Right lobe of liver (tissue), 6 donors: Measurements from ENCODE around the gene PHTF2. TPM values are rescaled to one million over a fixed set of nuclear protein-coding genes. Genes with fewer than 3 reads are reported as not detected.
A peak's percentile ranks its signal among the peaks of the same experiment; 100 is the strongest.

Source experiments
- ATAC-seq, 4 donors: fragments of 200-7000 bp; cut with Tn5 transposase; one replicate each; pipeline ENCODE4 v1.9.1; 2020; ENCODE audit warnings: mild to moderate bottlenecking in 4 of 4, moderate library complexity in 4 of 4
- DNase-seq, 3 donors: peaks; one replicate each; pipeline ENCODE4 v3.0.0-alpha.2; 2020
- H3K27ac ChIP-seq, 3 donors: fragments of 200-600 bp; one replicate each; pipeline ENCODE4 v1.8.0; 2022
- H3K27me3 ChIP-seq, 2 donors: fragments of 200-600 bp; one replicate each; pipeline ENCODE4 v1.8.0; 2022
- H3K36me3 ChIP-seq, 4 donors: fragments of 200-600 bp; sonication (generic) in 1 of 4; one replicate each; pipeline versions ENCODE4 v1.5.1 to v1.8.0; 2017 to 2022; ENCODE audit warnings: control low read depth in 1 of 4
- H3K4me1 ChIP-seq, 4 donors: fragments of 200-600 bp; sonication (generic) in 1 of 4; one replicate each; pipeline versions ENCODE4 v1.5.1 to v1.8.0; 2017 to 2022; ENCODE audit warnings: control low read depth in 1 of 4
- H3K4me3 ChIP-seq, 3 donors: fragments of 200-600 bp; one replicate each; pipeline ENCODE4 v1.8.0; 2022
- H3K9me3 ChIP-seq, 4 donors: fragments of 200-600 bp; sonication (generic) in 1 of 4; one replicate each; pipeline versions ENCODE4 v1.5.1 to v1.8.0; 2017 to 2022; ENCODE audit warnings: control low read depth in 1 of 4
- CTCF ChIP-seq, 4 donors: fragments of 200-600 bp in 3 of 4; fragments of 450-650 bp in 1 of 4; IDR thresholded peaks; one replicate each; pipeline versions ENCODE4 v1.5.1 to v1.8.0; 2016 to 2022; ENCODE audit warnings: antibody characterized with exemption in 4 of 4, mild to moderate bottlenecking in 2 of 4
- POLR2A ChIP-seq: fragments of 450-650 bp; IDR thresholded peaks from one replicate; pipeline ENCODE4 v1.6.1; 2017; ENCODE audit warnings: antibody characterized with exemption, mild to moderate bottlenecking
- WGBS: methylation state at CpG from one replicate; pipeline ENCODE4 v1.1.6; 2018; ENCODE audit warnings: low coverage, low lambda C conversion rate; ENCODE audit not compliant: insufficient coverage; ENCODE audit errors: missing lambda C conversion rate; 5-methylcytosine and 5-hydroxymethylcytosine counted together
- intact Hi-C, 2 donors: fragments of 100-400 bp; cut with DNase I; formaldehyde crosslinking; loops; one replicate each; pipeline versions ENCODE4 v1.11.2 to v1.14.1; 2022
- total RNA-seq, 6 experiments: library from RNA; depleted of rRNA in 2 of 6; stranded (reverse); fragments of >200 nt in 2 of 6; fragmentation: NEBNext Ultra II Directional in 3 of 6; extraction: Animal tissue kit (Norgen Biotek cat#: 25700) in 3 of 6; gene quantifications; one replicate each; pipeline versions ENCODE4 v1.1.0 to v1.2.4, GENCODE V29; 2016 to 2023
- donor health status: DM: no; HTN: yes; CAD: no.
- donor health status: DM: no; HTN: no; CAD: no.
- donor health status: DM: no; HTN: no; CAD: no.
- donor health status: DM: no; HTN: yes; CAD: no.
- donor health status: DM: no; HTN: yes; CAD: no.

Gene PHTF2
- total RNA-seq, 6 experiments from 2014 or later, result 2.4 to 6.8 (median 5.5) TPM

GRCh38 chr7:77931841-77932240 is 133.3 kb downstream of the PHTF2 start:
- Histone ChIP-seq H3K4me3 (no peak overlapping the region), H3K4me1 (no peaks in the 10 kb centered on the region), H3K27ac (no peak overlapping the region), H3K36me3 (no peaks in the 10 kb centered on the region), H3K27me3 (no peaks in the 10 kb centered on the region), H3K9me3 (no peaks in the 10 kb centered on the region)
- no peak for DNase-seq
- TF ChIP-seq POLR2A (no peak), CTCF (IDR thresholded peaks at IDR 0.05) (no peak)
- 54% methylated on average over 5 of the region's 5 CpGs for WGBS
- intact Hi-C loops, result no loop called here
- ATAC-seq, result no peak

- TF ChIP-seq CTCF (IDR thresholded peaks at IDR 0.05) (no peak), POLR2A (no peak)
- H3K4me1 ChIP-seq, result no peaks in the 10 kb centered on the region
- H3K4me3 ChIP-seq, result no peak overlapping the region
- no peaks in the 10 kb centered on the region for H3K9me3 ChIP-seq
- DNase-seq (no peak), ATAC-seq (no peak)
- no peaks in the 10 kb centered on the region for H3K27me3 ChIP-seq
- 82% methylated on average over 3 of the region's 3 CpGs for WGBS
- no peaks in the 10 kb centered on the region for H3K36me3 ChIP-seq
- intact Hi-C loops, result no loop called here
- H3K27ac ChIP-seq, result no peak overlapping the region
Measured at GRCh38 chr7:77933394-77933793, 134.8 kb downstream of the PHTF2 start.

GRCh38 chr7:77935652-77936348 is 137.2 kb downstream of the PHTF2 start:
- DNase-seq (no peak), ATAC-seq (no peak)
- H3K9me3 ChIP-seq, result no peaks in the 10 kb centered on the region
- H3K27ac ChIP-seq, result no peak overlapping the region
- H3K36me3 ChIP-seq, result no peaks in the 10 kb centered on the region
- no peaks in the 10 kb centered on the region for H3K27me3 ChIP-seq
- no peak overlapping the region for H3K4me3 ChIP-seq
- no peak for TF ChIP-seq POLR2A
- peak; percentile 13 to 49 (median 39) for TF ChIP-seq CTCF (IDR thresholded peaks at IDR 0.05)
- intact Hi-C loops, result no loop called here
- no peaks in the 10 kb centered on the region for H3K4me1 ChIP-seq
- WGBS, result 22% methylated on average over 1 of the region's 1 CpG

- no peaks in the 10 kb centered on the region for H3K36me3 ChIP-seq
- no peak overlapping the region for H3K27ac ChIP-seq
- ATAC-seq (peak in 2 of 4 donors; percentile 36 to 67), DNase-seq (no peak)
- no peaks in the 10 kb centered on the region for H3K9me3 ChIP-seq
- H3K4me1 ChIP-seq, result no peaks in the 10 kb centered on the region
- TF ChIP-seq POLR2A, result no peak
- TF ChIP-seq CTCF (IDR thresholded peaks at IDR 0.05), result peak; percentile 51 to 72 (median 71)
- H3K4me3 ChIP-seq, result no peak overlapping the region
- no peaks in the 10 kb centered on the region for H3K27me3 ChIP-seq
- intact Hi-C loops, result no loop called here
Measured at GRCh38 chr7:77940647-77941046, 142.1 kb downstream of the PHTF2 start.

GRCh38 chr7:77942431-77942830 is 143.9 kb downstream of the PHTF2 start:
- DNase-seq (no peak), ATAC-seq (no peak)
- WGBS, result 73% methylated on average over 4 of the region's 4 CpGs
- no peaks in the 10 kb centered on the region for H3K9me3 ChIP-seq
- H3K4me1 ChIP-seq, result no peaks in the 10 kb centered on the region
- no peaks in the 10 kb centered on the region for H3K27me3 ChIP-seq
- intact Hi-C loops, result no loop called here
- H3K27ac ChIP-seq, result no peak overlapping the region
- H3K4me3 ChIP-seq, result no peak overlapping the region
- TF ChIP-seq CTCF (IDR thresholded peaks at IDR 0.05) (no peak), POLR2A (no peak)
- H3K36me3 ChIP-seq, result no peaks in the 10 kb centered on the region
